ENCODE data around the gene DTL.

The DTL gene

GRCh38 chr1:212137854-212138253, 102.3 kb downstream of the DTL start:
- DNase-seq: no peak

GRCh38 chr1:212138457-212138856, 102.9 kb downstream of the DTL start:
- DNase-seq: no peak

- DNase-seq: no peak
Measured at GRCh38 chr1:212139526-212140135, 104.1 kb downstream of the DTL start.

GRCh38 chr1:212141404-212141803, 105.9 kb downstream of the DTL start:
- DNase-seq: no peak

- no peak for DNase-seq
Measured at GRCh38 chr1:212142883-212143530, 107.5 kb downstream of the DTL start.

- no peak for DNase-seq
Measured at GRCh38 chr1:212147581-212148033, 112.1 kb downstream of the DTL start.

GRCh38 chr1:212149566-212149965, 114.0 kb downstream of the DTL start:
- no peak for DNase-seq

- no peak for DNase-seq
Measured at GRCh38 chr1:212152308-212152693, 116.8 kb downstream of the DTL start.

- no peak for DNase-seq
Measured at GRCh38 chr1:212152869-212153268, 117.3 kb downstream of the DTL start.

GRCh38 chr1:212153635-212154034, 118.1 kb downstream of the DTL start:
- DNase-seq: no peak

Measured in activated T-cell treated with anti-CD3 and anti-CD28 coated beads for 4 hours (primary cell).